Type B pancreatic cell (in vitro differentiated cells): ENCODE results near the gene GNG13. TPM values are rescaled to one million over a fixed set of nuclear protein-coding genes. Genes with fewer than 3 reads are reported as not detected.

ENCODE experiments used
- DNase-seq: peaks from one replicate; pipeline ENCODE4 v3.0.0; 2021; ENCODE audit warnings: mixed read lengths; ENCODE audit not compliant: unreplicated experiment; ENCODE audit errors: extremely low spot score
- H3K27ac Mint-ChIP-seq: 2 replicates; pipeline ENCODE4 v1.8.0; 2021; ENCODE audit warnings: mild to moderate bottlenecking, mixed read lengths
- H3K27me3 Mint-ChIP-seq: 2 replicates; pipeline ENCODE4 v1.8.0; 2021; ENCODE audit warnings: mixed read lengths
- H3K36me3 Mint-ChIP-seq: 2 replicates; pipeline ENCODE4 v1.8.0; 2021; ENCODE audit warnings: mixed read lengths
- H3K4me1 Mint-ChIP-seq: one replicate; pipeline ENCODE4 v1.8.0; 2021; ENCODE audit warnings: mixed read lengths; ENCODE audit not compliant: unreplicated experiment
- H3K4me3 Mint-ChIP-seq: 2 replicates; pipeline ENCODE4 v1.8.0; 2021; ENCODE audit warnings: mild to moderate bottlenecking, mixed read lengths
- H3K9me3 Mint-ChIP-seq: 2 replicates; pipeline ENCODE4 v1.8.0; 2021; ENCODE audit warnings: mixed read lengths
- CTCF ChIP-seq: fragments of 200-600 bp; sonication (generic); conservative IDR thresholded peaks from 2 replicates; pipeline ENCODE4 v1.5.0; 2021; ENCODE audit warnings: antibody characterized with exemption, mild to moderate bottlenecking
- total RNA-seq: library from RNA; stranded (reverse); gene quantifications from 2 replicates; pipeline ENCODE4 v1.2.1, GENCODE V29; 2021; ENCODE audit warnings: low replicate concordance

GNG13 gene
- total RNA-seq, 1 donor from 2014 or later: not detected

GRCh38 chr16:818592-818991 is 18.1 kb upstream of the GNG13 start:
- no peak for TF ChIP-seq CTCF
- Mint-ChIP-seq H3K27ac (no peak overlapping the region), H3K36me3 (no peaks in the 10 kb centered on the region), H3K4me1 (no peaks in the 10 kb centered on the region), H3K4me3 (no peak overlapping the region), H3K27me3 (peaks cover 12% of the 10 kb centered on the region), H3K9me3 (no peaks in the 10 kb centered on the region)
- no peak for DNase-seq

- H3K9me3 Mint-ChIP-seq: no peaks in the 10 kb centered on the region
- H3K27me3 Mint-ChIP-seq: peaks cover 12% of the 10 kb centered on the region
- no peak overlapping the region for H3K4me3 Mint-ChIP-seq
- TF ChIP-seq CTCF: no peak
- no peak overlapping the region for H3K27ac Mint-ChIP-seq
- no peak for DNase-seq
- H3K36me3 Mint-ChIP-seq: no peaks in the 10 kb centered on the region
- no peaks in the 10 kb centered on the region for H3K4me1 Mint-ChIP-seq
These were observed 17.6 kb upstream of the GNG13 start for GRCh38 chr16:818132-818531.

DNA sequence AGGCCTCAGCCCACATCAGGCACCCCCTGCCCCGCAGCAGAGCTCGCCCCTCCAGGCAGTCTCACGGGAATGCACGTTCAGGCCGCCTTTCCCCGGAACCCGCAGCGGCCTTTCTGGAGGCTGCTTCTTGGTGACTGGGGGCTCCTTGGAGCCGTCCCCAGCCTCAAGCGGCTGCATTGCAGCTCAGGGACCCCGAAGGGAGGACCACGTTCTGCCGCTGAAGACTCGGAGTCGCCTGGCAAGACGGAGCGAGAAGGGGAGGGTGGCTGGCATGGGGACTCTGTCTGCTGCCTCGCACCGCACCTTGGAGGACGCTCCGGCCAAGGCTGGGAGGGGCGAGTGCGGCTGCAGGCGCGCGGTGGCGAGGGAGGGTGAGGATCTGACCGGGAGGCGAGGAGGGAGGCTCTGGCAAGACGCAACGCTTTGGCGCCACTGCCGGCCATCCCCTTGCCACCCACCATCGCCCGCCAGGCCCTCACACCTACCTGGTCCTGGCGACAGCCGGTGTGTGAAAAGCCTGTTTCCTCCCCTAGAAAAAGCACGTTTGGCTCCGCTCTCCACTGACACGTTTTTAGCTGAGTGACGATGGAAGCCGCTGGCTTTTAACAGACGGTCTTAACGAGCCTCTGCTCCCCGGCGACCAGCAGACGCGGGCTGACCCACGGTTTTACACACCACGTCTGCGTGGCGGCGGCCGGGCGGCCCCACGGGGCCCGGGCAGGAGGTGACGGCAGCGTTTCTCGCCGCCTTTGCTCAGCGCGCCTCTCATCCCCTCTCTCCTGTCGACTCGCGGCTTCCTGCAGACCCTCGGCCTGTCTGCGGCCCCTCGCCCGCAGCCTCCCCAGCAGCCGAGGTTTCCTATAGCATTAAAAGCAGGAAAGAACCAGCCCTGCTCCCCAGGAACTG is 16.7 kb upstream of the GNG13 start:
- no peak for TF ChIP-seq CTCF
- H3K4me3 Mint-ChIP-seq: no peak overlapping the region
- no peaks in the 10 kb centered on the region for H3K9me3 Mint-ChIP-seq
- no peaks in the 10 kb centered on the region for H3K4me1 Mint-ChIP-seq
- no peak for DNase-seq
- H3K27me3 Mint-ChIP-seq: peaks cover 20% of the 10 kb centered on the region
- H3K27ac Mint-ChIP-seq: no peak overlapping the region
- H3K36me3 Mint-ChIP-seq: no peaks in the 10 kb centered on the region

- TF ChIP-seq CTCF: no peak
- Mint-ChIP-seq H3K27ac (no peak overlapping the region), H3K4me1 (no peaks in the 10 kb centered on the region), H3K36me3 (no peaks in the 10 kb centered on the region), H3K9me3 (no peaks in the 10 kb centered on the region), H3K27me3 (peaks cover 26% of the 10 kb centered on the region), H3K4me3 (no peak overlapping the region)
- DNase-seq: no peak
These were observed 15.3 kb upstream of the GNG13 start for GRCh38 chr16:815861-816260.

DNA sequence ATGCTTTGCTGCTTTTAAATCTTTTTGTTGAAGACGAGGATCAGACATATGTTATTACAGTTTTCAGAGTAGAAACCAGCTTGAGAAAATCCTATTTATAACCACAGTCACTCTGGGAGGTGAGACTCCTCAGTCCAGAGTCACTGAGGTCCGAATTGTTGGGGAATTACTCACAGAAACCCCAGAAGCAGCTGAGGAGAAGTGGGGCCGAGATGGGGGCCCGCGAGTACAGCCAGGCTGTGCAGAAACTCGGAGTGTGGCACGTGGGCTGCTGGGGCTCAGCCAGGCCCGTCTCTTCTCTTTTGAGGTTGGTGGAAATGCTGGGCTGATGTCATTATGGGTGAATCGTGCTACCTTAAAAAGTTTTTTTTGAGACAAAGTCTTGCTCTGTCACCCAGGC is 14.4 kb upstream of the GNG13 start:
- H3K4me3 Mint-ChIP-seq: no peak overlapping the region
- no peaks in the 10 kb centered on the region for H3K4me1 Mint-ChIP-seq

More for the DNA sequence above, 14.4 kb upstream of the GNG13 start:
- peaks cover 30% of the 10 kb centered on the region for H3K27me3 Mint-ChIP-seq
- TF ChIP-seq CTCF: no peak
- no peaks in the 10 kb centered on the region for H3K36me3 Mint-ChIP-seq
- no peak for DNase-seq
- no peak overlapping the region for H3K27ac Mint-ChIP-seq
- no peaks in the 10 kb centered on the region for H3K9me3 Mint-ChIP-seq
